ENCODE results near the gene SMIM33. TPM values are rescaled to one million over a fixed set of nuclear protein-coding genes. Genes with fewer than 3 reads are reported as not detected.

Gene SMIM33
- total RNA-seq, 1 experiment from 2014 or later = not detected

GRCh38 chr5:139443831-139444453 is 26.9 kb upstream of the SMIM33 start:
- DNase-seq = peak in 1 of 2 experiments; percentile 49
- no peaks in the 10 kb centered on the region for H3K36me3 ChIP-seq (ENCODE audit: low read depth)
- ChIA-PET CTCF (interaction anchor here (0.6 kb wide), 1 partner anchor 51 kb away, joined by 4 read pairs; no protein-coding TSS in a partner anchor), POLR2A (ENCODE audit: unreplicated experiment) (interaction anchor here (0.6 kb wide), 1 partner anchor 767 kb away, joined by 5 read pairs; no protein-coding TSS in a partner anchor)
- no peaks in the 10 kb centered on the region for H3F3A ChIP-seq (ENCODE audit: insufficient read depth, low read depth)
- H2AFZ ChIP-seq = no peak overlapping the region
- no peaks in the 10 kb centered on the region for H3K79me2 ChIP-seq (ENCODE audit: low read depth)
- H3K27ac ChIP-seq = no peak overlapping the region
- H3K4me1 ChIP-seq (replicated peaks; ENCODE audit: insufficient read depth) = peaks cover 7% of the 10 kb centered on the region
- intact Hi-C loops (cut with micrococcal nuclease; ENCODE audit: unreplicated experiment) = no loop called here
- no peaks in the 10 kb centered on the region for H3K9me2 ChIP-seq (ENCODE audit: insufficient read depth)
- H4K20me1 ChIP-seq (ENCODE audit: insufficient read depth) = no peaks in the 10 kb centered on the region
- no peaks in the 10 kb centered on the region for H3K9me3 ChIP-seq (ENCODE audit: insufficient read depth, low read depth)
- no peaks in the 10 kb centered on the region for H3K27me3 ChIP-seq (ENCODE audit: insufficient read depth, low read depth)
- H3K4me2 ChIP-seq = no peak overlapping the region
- no peak overlapping the region for H3K4me3 ChIP-seq
- no TSS peak for BruUV-seq (replicated peaks)
- no peak for TF ChIP-seq EZH2 (IDR thresholded peaks at IDR 0.05; ENCODE audit: low read depth)
- no peak for TF ChIP-seq CTCF (conservative IDR thresholded peaks at IDR 0.05)

- H3K27ac ChIP-seq = no peak overlapping the region
- no peaks in the 10 kb centered on the region for H3K79me2 ChIP-seq (ENCODE audit: low read depth)
- H3K4me1 ChIP-seq (replicated peaks; ENCODE audit: insufficient read depth) = no peaks in the 10 kb centered on the region; the same call in 1 of the 2 replicates
- no peaks in the 10 kb centered on the region for H3K36me3 ChIP-seq (ENCODE audit: low read depth)
- no peak overlapping the region for H2AFZ ChIP-seq
- TF ChIP-seq EZH2 (IDR thresholded peaks at IDR 0.05; ENCODE audit: low read depth) (no peak), CTCF (conservative IDR thresholded peaks at IDR 0.05) (no peak)
- H3K9me2 ChIP-seq (ENCODE audit: insufficient read depth) = no peaks in the 10 kb centered on the region
- no peaks in the 10 kb centered on the region for H3F3A ChIP-seq (ENCODE audit: insufficient read depth, low read depth)
- BruUV-seq (replicated peaks) = no TSS peak
- no peak overlapping the region for H3K4me2 ChIP-seq
- CTCF ChIA-PET = interaction anchor here (0.6 kb wide), 1 partner anchor 158 kb away, joined by 8 read pairs; no protein-coding TSS in a partner anchor
- H4K20me1 ChIP-seq (ENCODE audit: insufficient read depth) = no peaks in the 10 kb centered on the region
- no peaks in the 10 kb centered on the region for H3K27me3 ChIP-seq (ENCODE audit: insufficient read depth, low read depth)
- DNase-seq = no peak
- intact Hi-C loops (cut with micrococcal nuclease; ENCODE audit: unreplicated experiment) = no loop called here
- no peaks in the 10 kb centered on the region for H3K9me3 ChIP-seq (ENCODE audit: insufficient read depth, low read depth)
- no peak overlapping the region for H3K4me3 ChIP-seq
- POLR2A ChIA-PET (ENCODE audit: unreplicated experiment) = no interaction called here
Measured at GRCh38 chr5:139445325-139446170, 25.3 kb upstream of the SMIM33 start.

- no peak for DNase-seq
- Histone ChIP-seq H3K9me3 (ENCODE audit: insufficient read depth, low read depth) (no peaks in the 10 kb centered on the region), H4K20me1 (ENCODE audit: insufficient read depth) (no peaks in the 10 kb centered on the region), H3K79me2 (ENCODE audit: low read depth) (no peaks in the 10 kb centered on the region), H3K27ac (no peak overlapping the region), H3K27me3 (ENCODE audit: insufficient read depth, low read depth) (no peaks in the 10 kb centered on the region), H3K36me3 (ENCODE audit: low read depth) (no peaks in the 10 kb centered on the region), H3K4me3 (no peak overlapping the region), H2AFZ (no peak overlapping the region), H3K9me2 (ENCODE audit: insufficient read depth) (no peaks in the 10 kb centered on the region), H3F3A (ENCODE audit: insufficient read depth, low read depth) (no peaks in the 10 kb centered on the region; the same call in 1 of the 2 replicates), H3K4me2 (no peak overlapping the region), H3K4me1 (replicated peaks; ENCODE audit: insufficient read depth) (no peaks in the 10 kb centered on the region; the same call in 1 of the 2 replicates)
- POLR2A ChIA-PET (ENCODE audit: unreplicated experiment) = interaction anchor here (0.6 kb wide), 1 partner anchor 27 kb away, joined by 3 read pairs; no protein-coding TSS in a partner anchor
- no TSS peak for BruUV-seq (replicated peaks)
- TF ChIP-seq CTCF (conservative IDR thresholded peaks at IDR 0.05) (no peak), EZH2 (IDR thresholded peaks at IDR 0.05; ENCODE audit: low read depth) (no peak)
- CTCF ChIA-PET = no interaction called here
- intact Hi-C loops (cut with micrococcal nuclease; ENCODE audit: unreplicated experiment) = no loop called here
Measured at GRCh38 chr5:139446956-139447779, 23.6 kb upstream of the SMIM33 start.
